Ecto neural progenitor cell (in vitro differentiated cells): ENCODE data around the gene YPEL5.

ENCODE experiments used
- DNase-seq: peaks from one replicate; pipeline ENCODE4 v3.0.0-alpha.2; 2018; ENCODE audit warnings: low spot score

The YPEL5 gene

GRCh38 chr2:30206461-30207430, 59.9 kb downstream of the YPEL5 start:
- DNase-seq: no peak

GRCh38 chr2:30208453-30208852, 61.6 kb downstream of the YPEL5 start:
- DNase-seq: peak; percentile 66

GRCh38 chr2:30209227-30209626, 62.4 kb downstream of the YPEL5 start:
- DNase-seq: no peak
